H1 (cell line): ENCODE results near the gene DNAI1. TPM values are rescaled to one million over a fixed set of nuclear protein-coding genes. Genes with fewer than 3 reads are reported as not detected.

Source experiments
- CTCF ChIA-PET: fragments of 300-600 bp; sonication (Branson Sonifier 250); formaldehyde crosslinking; loops from one replicate; lab custom pipeline; 2021; ENCODE audit not compliant: partially characterized antibody; lab: Charles Lee
- POLR2A ChIA-PET: fragments of 300-600 bp; sonication (Branson Sonifier 250); formaldehyde crosslinking; loops from one replicate; lab custom pipeline; 2021; ENCODE audit warnings: inconsistent platforms; ENCODE audit not compliant: partially characterized antibody; lab: Charles Lee
- DNase-seq, 2 experiments: peaks; one replicate each; pipeline versions ENCODE4 v3.0.0 to v3.0.0-alpha.2; 2010 to 2022; ENCODE audit warnings: low spot score in 2 of 2, low read depth in 1 of 2, mixed read lengths in 1 of 2
- FAIRE-seq: peaks from 2 replicates; lab custom pipeline; 2011; peaks lifted over from hg19 to GRCh38; lab: Jason Lieb, UNC
- H2AFZ ChIP-seq: 2 replicates; pipeline ENCODE4 v1.8.1; 2012; ENCODE audit warnings: low read length, inconsistent platforms
- H2AK5ac ChIP-seq: 2 replicates; pipeline ENCODE4 v1.6.1; 2013; ENCODE audit warnings: low read depth, low read length
- H2BK120ac ChIP-seq: replicated peaks from 2 replicates; pipeline ENCODE3; 2013; ENCODE audit warnings: low read depth, low read length, inconsistent platforms
- H2BK12ac ChIP-seq: 2 replicates; pipeline ENCODE4 v1.6.1; 2013; ENCODE audit warnings: low read depth, low read length
- H2BK15ac ChIP-seq: 2 replicates; pipeline ENCODE4 v1.6.1; 2013; ENCODE audit warnings: low read length
- H2BK20ac ChIP-seq: 2 replicates; pipeline ENCODE4 v1.6.1; 2013; ENCODE audit warnings: low read length
- H2BK5ac ChIP-seq: 2 replicates; pipeline ENCODE4 v1.6.1; 2013; ENCODE audit warnings: low read depth, low read length
- H3K14ac ChIP-seq: 2 replicates; pipeline ENCODE4 v1.6.1; 2013; ENCODE audit warnings: inconsistent platforms; ENCODE audit not compliant: insufficient read length
- H3K18ac ChIP-seq: 2 replicates; pipeline ENCODE4 v1.6.1; 2013; ENCODE audit warnings: low read length; ENCODE audit errors: extremely low read depth
- H3K23ac ChIP-seq: 2 replicates; pipeline ENCODE4 v1.6.1; 2013; ENCODE audit warnings: inconsistent platforms; ENCODE audit not compliant: insufficient read length
- H3K23me2 ChIP-seq: 2 replicates; pipeline ENCODE4 v1.6.1; 2013; ENCODE audit warnings: low read depth, low read length
- H3K27ac ChIP-seq: 2 replicates; pipeline ENCODE4 v1.6.1; 2011; ENCODE audit warnings: low read depth, low read length, inconsistent platforms
- H3K27me3 ChIP-seq, 4 experiments: replicated peaks in 1 of 4; 1 replicate in 1 of 4; 2 replicates in 3 of 4; pipeline versions ENCODE4 v1.6.1 to v1.8.1; 2011 to 2013; ENCODE audit warnings: low read length in 3 of 4, mild to moderate bottlenecking in 3 of 4, inconsistent platforms in 2 of 4, mixed read lengths in 2 of 4, moderate library complexity in 1 of 4; ENCODE audit not compliant: control insufficient read depth in 3 of 4, insufficient read depth in 3 of 4; ENCODE audit errors: extremely low read depth in 1 of 4
- H3K36me3 ChIP-seq, 4 experiments: 2 replicates each; pipeline versions ENCODE4 v1.6.1 to v1.8.1; 2011 to 2013; ENCODE audit warnings: mild to moderate bottlenecking in 4 of 4, low read length in 3 of 4, moderate library complexity in 2 of 4, control low read depth in 1 of 4, inconsistent platforms in 1 of 4; ENCODE audit not compliant: insufficient read depth in 4 of 4, control insufficient read depth in 2 of 4
- H3K4ac ChIP-seq: replicated peaks from 2 replicates; pipeline ENCODE3; 2013; ENCODE audit warnings: low read length, low read depth, mixed read lengths, inconsistent platforms; ENCODE audit not compliant: insufficient read length
- H3K4me1 ChIP-seq, 4 experiments: replicated peaks in 1 of 4; 1 replicate in 1 of 4; 2 replicates in 3 of 4; pipeline versions ENCODE4 v1.6.1 to v1.8.1; 2011 to 2013; ENCODE audit warnings: low read length in 3 of 4, inconsistent platforms in 2 of 4, mixed read lengths in 1 of 4; ENCODE audit not compliant: insufficient read depth in 4 of 4, control insufficient read depth in 3 of 4
- H3K4me2 ChIP-seq, 2 experiments: 2 replicates each; pipeline versions ENCODE4 v1.6.1 to v1.8.1; 2011 to 2013; ENCODE audit warnings: low read depth in 2 of 2, low read length in 2 of 2, control low read depth in 1 of 2, inconsistent platforms in 1 of 2, mild to moderate bottlenecking in 1 of 2; ENCODE audit not compliant: insufficient read depth in 1 of 2
- H3K4me3 ChIP-seq, 4 experiments: fragments of 200-600, 300-600 bp in 1 of 4; sonication (generic), shearing (Covaris generic), sonication (Bioruptor Twin) in 1 of 4; 2 replicates each; pipeline versions ENCODE4 v1.5.1 to v1.8.1; 2011 to 2016; ENCODE audit warnings: low read length in 4 of 4, low read depth in 3 of 4, control low read depth in 2 of 4, inconsistent platforms in 2 of 4, mild to moderate bottlenecking in 2 of 4, mixed read lengths in 1 of 4, moderate library complexity in 1 of 4; ENCODE audit not compliant: insufficient read depth in 2 of 4; ENCODE audit errors: extremely low read depth in 1 of 4
- H3K56ac ChIP-seq: replicated peaks from 2 replicates; pipeline ENCODE3; 2013; ENCODE audit warnings: low read depth, mild to moderate bottlenecking, mixed read lengths, low read length, inconsistent platforms; ENCODE audit not compliant: insufficient read length
- H3K79me1 ChIP-seq: 2 replicates; pipeline ENCODE4 v1.6.1; 2013; ENCODE audit warnings: low read depth, low read length, control low read depth
- H3K79me2 ChIP-seq, 2 experiments: 2 replicates each; pipeline versions ENCODE4 v1.6.1 to v1.8.1; 2012 to 2013; ENCODE audit warnings: low read length in 2 of 2, mild to moderate bottlenecking in 2 of 2, inconsistent platforms in 1 of 2; ENCODE audit not compliant: insufficient read depth in 2 of 2, control insufficient read depth in 1 of 2
- H3K9ac ChIP-seq, 4 experiments: replicated peaks in 1 of 4; 1 replicate in 1 of 4; 2 replicates in 3 of 4; pipeline versions ENCODE4 v1.6.1 to v1.8.1; 2011 to 2013; ENCODE audit warnings: low read depth in 3 of 4, low read length in 3 of 4, control low read depth in 2 of 4, mild to moderate bottlenecking in 2 of 4, moderate library complexity in 2 of 4, inconsistent platforms in 1 of 4; ENCODE audit errors: extremely low read depth in 1 of 4
- H3K9me3 ChIP-seq, 2 experiments: 2 replicates each; pipeline versions ENCODE4 v1.6.1 to v1.8.1; 2012 to 2013; ENCODE audit warnings: mild to moderate bottlenecking in 2 of 2, moderate library complexity in 2 of 2, control low read depth in 1 of 2, inconsistent platforms in 1 of 2, low read depth in 1 of 2, low read length in 1 of 2, mixed read lengths in 1 of 2; ENCODE audit not compliant: insufficient read depth in 2 of 2
- H4K20me1 ChIP-seq, 2 experiments: replicated peaks in 1 of 2; 2 replicates each; pipeline versions ENCODE3 to v1.8.1; 2011 to 2013; ENCODE audit warnings: inconsistent platforms in 2 of 2, low read length in 2 of 2, mild to moderate bottlenecking in 1 of 2; ENCODE audit not compliant: insufficient read depth in 2 of 2, control insufficient read depth in 1 of 2
- H4K5ac ChIP-seq: 2 replicates; pipeline ENCODE4 v1.6.1; 2013; ENCODE audit warnings: low read length, low read depth, mixed read lengths, inconsistent platforms; ENCODE audit not compliant: insufficient read length
- H4K8ac ChIP-seq: 2 replicates; pipeline ENCODE4 v1.8.0; 2013; ENCODE audit warnings: mild to moderate bottlenecking, moderate library complexity, low read length, inconsistent platforms; ENCODE audit not compliant: insufficient read depth; ENCODE audit errors: extremely low read depth
- H4K91ac ChIP-seq: replicated peaks from 2 replicates; pipeline ENCODE3; 2013; ENCODE audit warnings: low read length, mixed read lengths, inconsistent platforms; ENCODE audit not compliant: insufficient read length
- BACH1 ChIP-seq: IDR thresholded peaks from 2 replicates; pipeline ENCODE4 v1.6.1; 2012; ENCODE audit warnings: low read length, improper control_type of control experiment
- BCL11A ChIP-seq, 2 experiments: IDR thresholded peaks; one replicate each; pipeline ENCODE4 v1.6.1; 2011; ENCODE audit warnings: low read depth in 2 of 2, low read length in 2 of 2, mild to moderate bottlenecking in 2 of 2
- CBX8 ChIP-seq: fragments of 300-800, 300-1000 bp; sonication (generic); IDR thresholded peaks from 2 replicates; pipeline ENCODE4 v1.7.1; 2016; ENCODE audit warnings: low read depth, low read length, borderline replicate concordance
- CEBPB ChIP-seq: IDR thresholded peaks from 2 replicates; pipeline ENCODE4 v1.6.1; 2012; ENCODE audit warnings: low read depth, low read length
- GABPA ChIP-seq: IDR thresholded peaks from 2 replicates; pipeline ENCODE4 v1.6.1; 2011; ENCODE audit warnings: mild to moderate bottlenecking, low read length, moderate library complexity, borderline replicate concordance; ENCODE audit not compliant: insufficient read depth
- GTF2F1 ChIP-seq: IDR thresholded peaks from 2 replicates; pipeline ENCODE4 v1.6.1; 2012; ENCODE audit warnings: low read depth, low read length, improper control_type of control experiment, borderline replicate concordance
- HDAC6 ChIP-seq: IDR thresholded peaks from one replicate; pipeline ENCODE4 v1.7.1; 2012; ENCODE audit warnings: low read depth, mild to moderate bottlenecking, inconsistent platforms, low read length, moderate library complexity
- KDM1A ChIP-seq: fragments of 200-600, 300-600 bp; sonication (generic); IDR thresholded peaks from 2 replicates; pipeline ENCODE4 v1.7.1; 2016; ENCODE audit warnings: mild to moderate bottlenecking, low read length, borderline replicate concordance
- RNF2 ChIP-seq: fragments of 200-900, 300-1000 bp; sonication (generic); IDR thresholded peaks from 2 replicates; pipeline ENCODE4 v1.7.1; 2016; ENCODE audit warnings: borderline replicate concordance, low read depth, mild to moderate bottlenecking, antibody characterized with exemption, low read length; ENCODE audit not compliant: poor library complexity, severe bottlenecking; ENCODE audit errors: missing control alignments
- RXRA ChIP-seq: IDR thresholded peaks from 2 replicates; pipeline ENCODE4 v1.6.1; 2011; ENCODE audit warnings: low read depth, mild to moderate bottlenecking, low read length, moderate library complexity; ENCODE audit not compliant: insufficient read depth
- SP1 ChIP-seq: IDR thresholded peaks from 2 replicates; pipeline ENCODE4 v1.6.1; 2011; ENCODE audit warnings: low read depth, low read length
- SP2 ChIP-seq: IDR thresholded peaks from 2 replicates; pipeline ENCODE4 v1.6.1; 2012; ENCODE audit warnings: mild to moderate bottlenecking, low read length, inconsistent platforms
- SP4 ChIP-seq: IDR thresholded peaks from 2 replicates; pipeline ENCODE4 v1.6.1; 2012; ENCODE audit warnings: low read length, inconsistent platforms
- TAF7 ChIP-seq: optimal IDR thresholded peaks from 2 replicates; pipeline ENCODE3; 2011; ENCODE audit warnings: low read depth, mild to moderate bottlenecking, inconsistent platforms, low read length, moderate library complexity, borderline replicate concordance
- TCF12 ChIP-seq: IDR thresholded peaks from 2 replicates; pipeline ENCODE4 v1.6.1; 2011; ENCODE audit warnings: low read depth, mild to moderate bottlenecking, low read length
- YY1 ChIP-seq: IDR thresholded peaks from 2 replicates; pipeline ENCODE4 v1.6.1; 2011; ENCODE audit warnings: low read depth, mild to moderate bottlenecking, low read length
- WGBS, 2 experiments: shearing (Covaris generic) in 1 of 2; methylation state at CpG; one replicate each; pipeline versions ENCODE4 v1.1.6 to v1.1.7; 2013 to 2015; ENCODE audit warnings: low lambda C conversion rate in 2 of 2, mixed read lengths in 2 of 2, inconsistent platforms in 1 of 2, low coverage in 1 of 2, missing lambda C conversion rate in 1 of 2; ENCODE audit not compliant: insufficient replicate concordance in 2 of 2, insufficient coverage in 1 of 2, insufficient read length in 1 of 2; ENCODE audit errors: extremely low coverage in 1 of 2, missing lambda C conversion rate in 1 of 2; 5-methylcytosine and 5-hydroxymethylcytosine counted together
- polyA plus RNA-seq, 7 experiments: library from polyadenylated mRNA; depleted of rRNA in 3 of 7; stranded (reverse) in 5 of 7; unstranded in 2 of 7; fragments of >200 nt in 5 of 7; fragments of 200-250 nt in 2 of 7; gene quantifications; 1 replicate in 5 of 7; 2 replicates in 1 of 7; 4 replicates in 1 of 7; pipeline versions ENCODE4 v1.2.1 to v1.2.3, GENCODE V29; 2011 to 2013; ENCODE audit warnings: missing spikeins in 2 of 7, mixed read lengths in 2 of 7
- total RNA-seq: library from RNA; stranded (reverse); fragmentation: NEBNext Ultra II Directional; extraction: Animal tissue kit (Norgen Biotek cat#: 25700); gene quantifications from 2 replicates; pipeline ENCODE4 v1.2.1, GENCODE V29; 2021

The DNAI1 gene
- total and polyA plus RNA-seq, 2 of the 8 experiments (the other 6 are each of a cell fraction or from before 2014, with no cell fraction given) = 0.37 to 0.54 TPM

- no peak overlapping the region for H4K8ac ChIP-seq
- H3K56ac ChIP-seq = no peak overlapping the region
- no peaks in the 10 kb centered on the region for H4K20me1 ChIP-seq
- DNase-seq (no peak), FAIRE-seq (no peak)
- no peak overlapping the region for H3K9ac ChIP-seq
- no peak overlapping the region for H2AK5ac ChIP-seq
- H3K27ac ChIP-seq = no peak overlapping the region
- no peak overlapping the region for H4K91ac ChIP-seq
- no peak overlapping the region for H2BK20ac ChIP-seq
- H2AFZ ChIP-seq = no peak overlapping the region
- ChIA-PET CTCF (interaction anchor here (0.7 to 9.6 kb wide), 16 partner anchors 13 to 120 kb away, joined by 3 to 114 read pairs (median 17); a partner anchor contains a TSS), POLR2A (no interaction called here)
- H3K4me3 ChIP-seq = no peak overlapping the region
- no peaks in the 10 kb centered on the region for H3K79me2 ChIP-seq
- H2BK12ac ChIP-seq = no peak overlapping the region
- H3K36me3 ChIP-seq = no peaks in the 10 kb centered on the region
- H3K14ac ChIP-seq = no peak overlapping the region
- no peak overlapping the region for H3K4me2 ChIP-seq
- H3K4ac ChIP-seq = no peak overlapping the region
- H3K4me1 ChIP-seq = 0 out of 7 replicates have a peak, but pooled peaks cover 0 to 3% (median 0%) of the 10 kb centered on the region in 4 experiments
- no peak overlapping the region for H3K23ac ChIP-seq
- WGBS, 2 experiments = 56% methylated on average over 3 of the region's 3 CpGs; no CpG with 5 or more reads in 1 of the 2 experiments
- H4K5ac ChIP-seq = no peak overlapping the region
- H2BK120ac ChIP-seq = no peak overlapping the region
- no peaks in the 10 kb centered on the region for H3K9me3 ChIP-seq
- no peak overlapping the region for H3K18ac ChIP-seq
- H3K79me1 ChIP-seq = no peaks in the 10 kb centered on the region
- H2BK15ac ChIP-seq = no peak overlapping the region
- H3K23me2 ChIP-seq = no peaks in the 10 kb centered on the region
- H2BK5ac ChIP-seq = no peak overlapping the region
- H3K27me3 ChIP-seq = no peaks in the 10 kb centered on the region; a peak in 1 of 7 replicates
- TF ChIP-seq TCF12 = no peak
- no peak for TF ChIP-seq RNF2
- TF ChIP-seq RXRA = no peak
- no peak for TF ChIP-seq SP2
- TF ChIP-seq SP4 = no peak
- no peak for TF ChIP-seq SP1
- no peak for TF ChIP-seq YY1
- TF ChIP-seq TAF7 = no peak
- TF ChIP-seq GABPA = no peak
- TF ChIP-seq BACH1 = no peak
- TF ChIP-seq CEBPB = no peak
- TF ChIP-seq GTF2F1 = no peak
- no peak for TF ChIP-seq HDAC6
- TF ChIP-seq BCL11A (IDR thresholded peaks at IDR 0.05; ENCODE audit: low read depth in 2 of 2, low read length in 2 of 2) = no peak
- no peak for TF ChIP-seq CBX8
- TF ChIP-seq KDM1A = no peak
Measured at GRCh38 chr9:34498553-34498952, 39.9 kb downstream of the DNAI1 start.
